ENCODE results near the gene SGMS1. TPM values are rescaled to one million over a fixed set of nuclear protein-coding genes. Genes with fewer than 3 reads are reported as not detected.

The SGMS1 gene
- total and polyA plus RNA-seq, 2 donors (not counting 3 experiments of a cell fraction or from before 2014, with no cell fraction given) = 9.7 to 23.7 TPM

DNA sequence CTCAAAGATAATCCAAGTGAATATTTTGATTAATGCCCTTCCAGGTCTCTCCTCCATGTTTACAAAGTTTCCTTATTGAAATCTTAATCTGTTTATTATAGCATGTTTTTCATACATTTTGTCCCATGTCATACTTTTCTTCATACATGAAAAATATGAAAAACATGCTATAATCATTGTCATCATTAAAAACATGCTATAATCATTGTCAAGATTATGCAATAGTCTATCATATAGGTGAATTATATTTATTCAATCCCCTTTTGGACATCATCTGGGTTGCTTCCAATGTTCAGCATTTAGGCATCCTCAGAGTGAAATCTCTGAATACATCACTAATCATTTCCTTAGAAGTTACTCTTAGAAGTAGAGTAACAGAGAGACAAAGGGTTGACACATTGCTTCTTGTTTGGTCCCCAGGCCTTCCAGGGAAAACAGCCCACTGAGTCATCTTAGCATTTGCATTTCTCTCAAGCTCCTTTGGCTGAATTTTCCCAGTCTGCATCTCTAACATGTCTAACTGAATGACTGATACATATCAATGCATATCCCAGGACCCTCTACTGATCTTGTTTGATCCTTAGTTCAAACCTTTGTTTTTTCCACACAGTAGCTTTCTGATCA is 87.0 kb downstream of the SGMS1 start:
- no TSS peak for BruUV-seq (replicated peaks)
- POLR2A ChIA-PET = no interaction called here

More for the DNA sequence above, 87.0 kb downstream of the SGMS1 start:
- Histone ChIP-seq H2AFZ (ENCODE audit: low read depth, low read length) (no peak overlapping the region), H3K27ac (ENCODE audit: insufficient read depth, low read depth, low read length) (peak overlapping the region; percentile 25), H3K9ac (replicated peaks; ENCODE audit: extremely low read depth, insufficient read depth, low read length) (no peak overlapping the region), H3K79me2 (ENCODE audit: control insufficient read depth, insufficient read depth, low read length) (no peaks in the 10 kb centered on the region), H3K27me3 (ENCODE audit: control insufficient read depth in 2 of 2, insufficient read depth in 2 of 2, low read length in 2 of 2) (no peaks in the 10 kb centered on the region), H3K9me1 (replicated peaks; ENCODE audit: control insufficient read depth, extremely low read depth, insufficient read depth, low read length) (no peaks in the 10 kb centered on the region), H3K4me1 (ENCODE audit: control insufficient read depth, extremely low read depth, insufficient read depth, low read length) (peaks cover 14% of the 10 kb centered on the region), H4K20me1 (replicated peaks; ENCODE audit: control insufficient read depth, extremely low read depth, insufficient read depth, low read length) (no peaks in the 10 kb centered on the region), H3K4me3 (replicated peaks in 1 of 3; ENCODE audit: insufficient read depth in 1 of 3, low read depth in 1 of 3, low read length in 3 of 3) (no peak overlapping the region), H3K4me2 (ENCODE audit: insufficient read depth, low read length) (no peak overlapping the region), H3K36me3 (ENCODE audit: control insufficient read depth in 2 of 2, extremely low read depth in 1 of 2, insufficient read depth in 2 of 2, low read length in 2 of 2) (no peaks in the 10 kb centered on the region), H3K9me3 (replicated peaks; ENCODE audit: control insufficient read depth, insufficient read depth, low read length) (no peaks in the 10 kb centered on the region)
- dilution Hi-C loops (cut with MboI; ENCODE audit: extremely low pct_ligation_motif_present, low sequenced_read_pairs) (no loop called here), intact Hi-C loops (cut with micrococcal nuclease) (no loop called here)
- TF ChIP-seq FOS (IDR thresholded peaks at IDR 0.05; ENCODE audit: borderline replicate concordance, insufficient read depth, low read length) (peak; percentile 75), EZH2 (IDR thresholded peaks at IDR 0.05; ENCODE audit: borderline replicate concordance, low read depth, low read length, severe bottlenecking) (no peak), GATA2 (IDR thresholded peaks at IDR 0.05; ENCODE audit: insufficient read depth, insufficient read length, low read depth, low read length) (peak; percentile 40), POLR2A (IDR thresholded peaks at IDR 0.05; ENCODE audit: low read depth, low read length) (no peak), POLR2AphosphoS5 (IDR thresholded peaks at IDR 0.05; ENCODE audit: insufficient read depth, low read depth, low read length) (no peak)
- TF ChIP-seq, protein P1, sequence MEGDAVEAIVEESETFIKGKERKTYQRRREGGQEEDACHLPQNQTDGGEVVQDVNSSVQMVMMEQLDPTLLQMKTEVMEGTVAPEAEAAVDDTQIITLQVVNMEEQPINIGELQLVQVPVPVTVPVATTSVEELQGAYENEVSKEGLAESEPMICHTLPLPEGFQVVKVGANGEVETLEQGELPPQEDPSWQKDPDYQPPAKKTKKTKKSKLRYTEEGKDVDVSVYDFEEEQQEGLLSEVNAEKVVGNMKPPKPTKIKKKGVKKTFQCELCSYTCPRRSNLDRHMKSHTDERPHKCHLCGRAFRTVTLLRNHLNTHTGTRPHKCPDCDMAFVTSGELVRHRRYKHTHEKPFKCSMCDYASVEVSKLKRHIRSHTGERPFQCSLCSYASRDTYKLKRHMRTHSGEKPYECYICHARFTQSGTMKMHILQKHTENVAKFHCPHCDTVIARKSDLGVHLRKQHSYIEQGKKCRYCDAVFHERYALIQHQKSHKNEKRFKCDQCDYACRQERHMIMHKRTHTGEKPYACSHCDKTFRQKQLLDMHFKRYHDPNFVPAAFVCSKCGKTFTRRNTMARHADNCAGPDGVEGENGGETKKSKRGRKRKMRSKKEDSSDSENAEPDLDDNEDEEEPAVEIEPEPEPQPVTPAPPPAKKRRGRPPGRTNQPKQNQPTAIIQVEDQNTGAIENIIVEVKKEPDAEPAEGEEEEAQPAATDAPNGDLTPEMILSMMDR (IDR thresholded peaks at IDR 0.05; ENCODE audit: extremely low read depth in 1 of 2, insufficient read depth in 1 of 2, low read depth in 1 of 2, low read length in 2 of 2) = no peak
- CTCF ChIA-PET = interaction anchor here (0.8 kb wide), 1 partner anchor 169 kb away, joined by 3 read pairs; no protein-coding TSS in a partner anchor
- peak; percentile 77 for FAIRE-seq
- DNase-seq (ENCODE audit: low read depth, low spot score) = peak; percentile 59

All from endothelial cell of umbilical vein (primary cell).